K562 (cell line): ENCODE data around the gene CCN5. TPM values are rescaled to one million over a fixed set of nuclear protein-coding genes. Genes with fewer than 3 reads are reported as not detected.

ENCODE experiments used
- ATAC-seq: fragments of 200-7000 bp; cut with Tn5 transposase; 3 replicates; pipeline ENCODE4 v1.9.1; 2020; ENCODE audit warnings: moderate library complexity
- BruUV-seq: library from RNA; stranded (reverse); fragments of 400-500 nt; replicated peaks from 2 replicates; lab custom pipeline; 2021; lab: Mats Ljungman, UMichigan
- CTCF ChIA-PET: fragments of 300-600 bp; formaldehyde crosslinking; extraction: SDS; loops from one replicate; lab custom pipeline; 2021; ENCODE audit warnings: low intra/inter-chr PET ratio; lab: Yijun Ruan, JAX
- POLR2A ChIA-PET: fragments of 300-600, 350-650 bp; sonication (Branson Sonifier 250); formaldehyde crosslinking; extraction: SDS; loops from one replicate; lab custom pipeline; 2021; ENCODE audit warnings: antibody characterized with exemption, inconsistent platforms; lab: Yijun Ruan, JAX
- DNase-seq, 4 experiments: peaks; one replicate each; pipeline versions ENCODE4 v3.0.0 to v3.0.0-alpha.2; 2011 to 2018; ENCODE audit warnings: low spot score in 3 of 4, mixed read lengths in 3 of 4; ENCODE audit errors: extremely low read depth in 1 of 4
- FAIRE-seq: peaks from 2 replicates; lab custom pipeline; 2011; peaks lifted over from hg19 to GRCh38; lab: Jason Lieb, UNC
- H2AFZ ChIP-seq: 2 replicates; pipeline ENCODE4 v1.6.0; 2011; ENCODE audit warnings: low read depth, low read length, control low read depth, inconsistent platforms
- H3K27ac ChIP-seq: fragments of 200-600 bp; 3 replicates; pipeline ENCODE4 v1.8.0; 2011; ENCODE audit warnings: low read depth, mild to moderate bottlenecking, control low read depth, inconsistent platforms, low read length, moderate library complexity, mixed read lengths; ENCODE audit errors: extremely low read depth
- H3K27me3 ChIP-seq, 2 experiments: fragments of 300-600 bp in 1 of 2; 2 replicates in 1 of 2; 3 replicates in 1 of 2; pipeline versions ENCODE4 v1.6.0 to v1.8.0; 2011; ENCODE audit warnings: inconsistent platforms in 2 of 2, low read length in 2 of 2, mild to moderate bottlenecking in 1 of 2, mixed read lengths in 1 of 2, moderate library complexity in 1 of 2; ENCODE audit not compliant: control insufficient read depth in 2 of 2, insufficient read depth in 2 of 2
- H3K36me3 ChIP-seq: fragments of 300-600 bp; 3 replicates; pipeline ENCODE4 v1.8.0; 2011; ENCODE audit warnings: mild to moderate bottlenecking, low read length, inconsistent platforms; ENCODE audit not compliant: control insufficient read depth, insufficient read depth
- H3K4me1 ChIP-seq, 2 experiments: fragments of 200-600 bp in 1 of 2; replicated peaks in 1 of 2; 2 replicates in 1 of 2; 3 replicates in 1 of 2; pipeline versions ENCODE4 v1.5.1 to v1.8.0; 2011; ENCODE audit warnings: inconsistent platforms in 2 of 2, low read length in 2 of 2, mild to moderate bottlenecking in 1 of 2, mixed read lengths in 1 of 2, moderate library complexity in 1 of 2; ENCODE audit not compliant: control insufficient read depth in 2 of 2, insufficient read depth in 2 of 2
- H3K4me2 ChIP-seq: 2 replicates; pipeline ENCODE4 v1.6.1; 2011; ENCODE audit warnings: low read length, control low read depth, inconsistent platforms, mixed read lengths; ENCODE audit not compliant: insufficient read depth
- H3K4me3 ChIP-seq: fragments of 200-600 bp; sonication (generic), shearing (Covaris generic); 2 replicates; pipeline ENCODE4 v1.5.1; 2016; ENCODE audit warnings: control low read depth, inconsistent platforms
- H3K79me2 ChIP-seq: fragments of 200-600 bp; 3 replicates; pipeline ENCODE4 v1.8.0; 2011; ENCODE audit warnings: low read length, inconsistent platforms; ENCODE audit not compliant: control insufficient read depth, insufficient read depth
- H3K9ac ChIP-seq, 2 experiments: 2 replicates each; pipeline versions ENCODE4 v1.6.0 to v1.6.1; 2011; ENCODE audit warnings: low read depth in 2 of 2, low read length in 2 of 2, control low read depth in 1 of 2, inconsistent platforms in 1 of 2, mild to moderate bottlenecking in 1 of 2, mixed read lengths in 1 of 2; ENCODE audit not compliant: insufficient read depth in 1 of 2
- H3K9me1 ChIP-seq: one replicate; pipeline ENCODE4 v1.6.0; 2011; ENCODE audit warnings: inconsistent platforms, mild to moderate bottlenecking, low read length, moderate library complexity; ENCODE audit not compliant: control insufficient read depth, insufficient read depth
- H3K9me3 ChIP-seq: replicated peaks from 2 replicates; pipeline ENCODE4 v1.5.1; 2011; ENCODE audit warnings: low read depth, low read length, inconsistent platforms; ENCODE audit not compliant: control insufficient read depth, insufficient read depth
- H4K20me1 ChIP-seq: replicated peaks from 2 replicates; pipeline ENCODE4 v1.6.1; 2011; ENCODE audit warnings: low read length, inconsistent platforms, mixed read lengths; ENCODE audit not compliant: control insufficient read depth, insufficient read depth
- DACH1 ChIP-seq: fragments of 450-650 bp; IDR thresholded peaks from 2 replicates; pipeline ENCODE4 v1.6.1; 2018; ENCODE audit not compliant: partially characterized antibody
- FOSL1 ChIP-seq: fragments of 200-800 bp; sonication (Bioruptor generic); conservative IDR thresholded peaks from 2 replicates; pipeline ENCODE4 v1.6.1; 2016; ENCODE audit warnings: missing genetic modification characterization, missing compliant biosample characterization
- ILF3 ChIP-seq: fragments of 450-650 bp; IDR thresholded peaks from 2 replicates; pipeline ENCODE4 v1.6.1; 2018; ENCODE audit warnings: antibody characterized with exemption, mild to moderate bottlenecking, moderate library complexity, borderline replicate concordance
- PCBP1 ChIP-seq: fragments of 200-400 bp; formaldehyde crosslinking; IDR thresholded peaks from 2 replicates; pipeline ENCODE4 v1.6.1; 2018; ENCODE audit warnings: mild to moderate bottlenecking, low read depth, low read length; ENCODE audit not compliant: poor library complexity, severe bottlenecking
- PHF20 ChIP-seq: fragments of 450-650 bp; IDR thresholded peaks from 2 replicates; pipeline ENCODE4 v1.6.1; 2018; ENCODE audit not compliant: partially characterized antibody
- STAG1 ChIP-seq: sonication (generic); formaldehyde crosslinking; IDR thresholded peaks from 2 replicates; pipeline ENCODE4 v1.5.0; 2020; ENCODE audit warnings: missing genetic modification reagents, borderline replicate concordance
- ZNF584 ChIP-seq: fragments of 200-800 bp; sonication (Bioruptor generic); IDR thresholded peaks from 2 replicates; pipeline ENCODE4 v1.6.1; 2016; ENCODE audit warnings: low read depth, mild to moderate bottlenecking, missing genetic modification characterization, missing compliant biosample characterization
- ZNF695 ChIP-seq: fragments of 450-650 bp; formaldehyde crosslinking; IDR thresholded peaks from 2 replicates; pipeline ENCODE4 v1.4.0; 2020; ENCODE audit warnings: mild to moderate bottlenecking, moderate library complexity
- ZNF764 ChIP-seq: fragments of 250-450 bp; sonication (Bioruptor Pico); IDR thresholded peaks from 2 replicates; pipeline ENCODE4 v1.4.0; 2020; ENCODE audit warnings: low read depth, mild to moderate bottlenecking, moderate library complexity
- whole genome bisulfite sequencing: fragments of 100-300 bp; shearing (Covaris generic); methylation state at CpG from one replicate; pipeline ENCODE4 v1.1.6; 2016; ENCODE audit warnings: low coverage, mixed read lengths; ENCODE audit not compliant: insufficient coverage; ENCODE audit errors: missing lambda C conversion rate; 5-methylcytosine and 5-hydroxymethylcytosine counted together
- in situ Hi-C: fragments of 300-500 bp; cut with MboI; formaldehyde crosslinking; loops from 4 replicates; pipeline ENCODE4 v1.15.0; 2018; ENCODE audit warnings: inconsistent platforms, mixed read lengths
- intact Hi-C: fragments of 100-400 bp; cut with micrococcal nuclease; formaldehyde crosslinking; loops from 2 replicates; pipeline ENCODE4 v1.14.2; 2022
- polyA plus RNA-seq, 8 experiments: library from polyadenylated mRNA; depleted of rRNA in 4 of 8; stranded (reverse) in 5 of 8; unstranded in 3 of 8; fragments of >200 nt; fragmentation: Nextera tagmentation in 2 of 8; fragmentation: Illumina TruSeq in 1 of 8; extraction: Ambion mirVana in 2 of 8; extraction: Trizol in 1 of 8; gene quantifications; 2 replicates each; pipeline versions ENCODE4 v1.2.1 to v1.2.3, GENCODE V29; 2011 to 2014; ENCODE audit warnings: inconsistent platforms in 1 of 8, missing spikeins in 1 of 8
- total RNA-seq, 7 experiments: library from RNA; depleted of rRNA in 6 of 7; stranded (reverse); fragments of >200 nt in 6 of 7; fragmentation: Illumina TruSeq in 2 of 7; extraction: Trizol in 2 of 7; gene quantifications; 2 replicates each; pipeline versions ENCODE4 v1.2.1 to v1.2.3, GENCODE V29; 2011 to 2021; ENCODE audit warnings: low replicate concordance in 1 of 7
- TF ChIP-seq, protein P1 (sequence below): sonication (generic); formaldehyde crosslinking; IDR thresholded peaks from 2 replicates; pipeline ENCODE4 v1.9.0; 2022; ENCODE audit warnings: mild to moderate bottlenecking, missing genetic modification reagents
- TF ChIP-seq, protein P2 (sequence below): fragments of 200-800 bp; sonication (Bioruptor generic); IDR thresholded peaks from 2 replicates; pipeline ENCODE4 v1.6.1; 2017; ENCODE audit warnings: missing genetic modification characterization, missing compliant biosample characterization
- TF ChIP-seq, protein P3 (sequence below): sonication (generic); formaldehyde crosslinking; IDR thresholded peaks from 2 replicates; pipeline ENCODE4 v1.8.0; 2023; ENCODE audit warnings: mild to moderate bottlenecking, missing genetic modification reagents
- TF ChIP-seq, protein P4 (sequence below): fragments of 250-450 bp; sonication (Bioruptor Pico); IDR thresholded peaks from 2 replicates; pipeline ENCODE4 v1.9.0; 2021; ENCODE audit warnings: mild to moderate bottlenecking, inconsistent platforms
- TF ChIP-seq, protein P5 (sequence below): conservative IDR thresholded peaks from 2 replicates; pipeline ENCODE4 v1.6.1; 2011; ENCODE audit warnings: low read depth, mild to moderate bottlenecking, low read length; ENCODE audit not compliant: control insufficient read depth

The CCN5 gene
- total and polyA plus RNA-seq, 9 of the 15 experiments (the other 6 are each of a cell fraction or from before 2014, with no cell fraction given) = not detected

DNA sequence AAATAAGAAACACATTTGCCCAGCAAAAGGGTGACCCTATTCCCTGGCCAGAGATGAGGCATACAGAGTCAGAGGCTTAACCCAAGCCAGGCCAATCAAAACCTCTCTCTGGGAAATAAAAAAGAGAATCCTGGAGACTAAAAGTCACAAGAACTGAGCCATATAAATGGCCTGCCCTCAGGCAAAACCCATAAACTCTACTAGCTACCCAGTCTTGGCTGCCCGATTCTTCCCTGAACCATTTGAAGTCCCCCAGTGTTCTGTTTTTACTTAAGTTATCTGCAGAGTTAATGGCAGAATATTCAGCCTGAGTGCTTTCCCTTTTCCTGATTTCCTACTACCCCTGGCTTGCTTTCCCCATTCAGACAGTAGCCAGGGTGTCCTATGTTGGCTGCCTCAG lies 44.4 kb downstream of the CCN5 start:
- no peak overlapping the region for H3K9ac ChIP-seq
- FAIRE-seq = no peak
- DNase-seq = no peak
- H3K36me3 ChIP-seq = no peaks in the 10 kb centered on the region
- POLR2A ChIA-PET = interaction anchor here (2.5 kb wide), 1 partner anchor 11 kb away, joined by 6 read pairs; no protein-coding TSS in a partner anchor
- intact Hi-C loops (no loop called here), in situ Hi-C loops (no loop called here)
- CTCF ChIA-PET = no interaction called here
- H3K4me3 ChIP-seq = no peak overlapping the region
- H3K9me1 ChIP-seq = no peaks in the 10 kb centered on the region
- no TSS peak for BruUV-seq
- H3K4me1 ChIP-seq = peaks cover 0 to 7% of the 10 kb centered on the region in 2 experiments; a peak in 1 of 5 replicates
- no peak for ATAC-seq
- H2AFZ ChIP-seq = no peak overlapping the region
- WGBS = 0% methylated on average over 1 of the region's 1 CpG
- no peaks in the 10 kb centered on the region for H3K79me2 ChIP-seq
- no peaks in the 10 kb centered on the region for H3K9me3 ChIP-seq
- H3K27ac ChIP-seq = no peak overlapping the region
- no peaks in the 10 kb centered on the region; the same call in none of the 2 replicates for H4K20me1 ChIP-seq
- H3K4me2 ChIP-seq = no peak overlapping the region
- peaks cover 10 to 75% of the 10 kb centered on the region in 2 experiments; a peak in 4 of 5 replicates for H3K27me3 ChIP-seq
- TF ChIP-seq ZNF695 (CRISPR knock-in tag) (no peak), ILF3 (no peak), PCBP1 (no peak), DACH1 (no peak), ZNF584 (CRISPR knock-in tag) (no peak), PHF20 (no peak), STAG1 (CRISPR knock-in tag) (no peak), ZNF764 (CRISPR knock-in tag) (no peak), FOSL1 (tag) (no peak)
- TF ChIP-seq, protein P1, sequence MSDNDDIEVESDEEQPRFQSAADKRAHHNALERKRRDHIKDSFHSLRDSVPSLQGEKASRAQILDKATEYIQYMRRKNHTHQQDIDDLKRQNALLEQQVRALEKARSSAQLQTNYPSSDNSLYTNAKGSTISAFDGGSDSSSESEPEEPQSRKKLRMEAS (CRISPR knock-in tag) = no peak
- TF ChIP-seq, protein P2, sequence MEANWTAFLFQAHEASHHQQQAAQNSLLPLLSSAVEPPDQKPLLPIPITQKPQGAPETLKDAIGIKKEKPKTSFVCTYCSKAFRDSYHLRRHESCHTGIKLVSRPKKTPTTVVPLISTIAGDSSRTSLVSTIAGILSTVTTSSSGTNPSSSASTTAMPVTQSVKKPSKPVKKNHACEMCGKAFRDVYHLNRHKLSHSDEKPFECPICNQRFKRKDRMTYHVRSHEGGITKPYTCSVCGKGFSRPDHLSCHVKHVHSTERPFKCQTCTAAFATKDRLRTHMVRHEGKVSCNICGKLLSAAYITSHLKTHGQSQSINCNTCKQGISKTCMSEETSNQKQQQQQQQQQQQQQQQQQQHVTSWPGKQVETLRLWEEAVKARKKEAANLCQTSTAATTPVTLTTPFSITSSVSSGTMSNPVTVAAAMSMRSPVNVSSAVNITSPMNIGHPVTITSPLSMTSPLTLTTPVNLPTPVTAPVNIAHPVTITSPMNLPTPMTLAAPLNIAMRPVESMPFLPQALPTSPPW = no peak
- TF ChIP-seq, protein P3, sequence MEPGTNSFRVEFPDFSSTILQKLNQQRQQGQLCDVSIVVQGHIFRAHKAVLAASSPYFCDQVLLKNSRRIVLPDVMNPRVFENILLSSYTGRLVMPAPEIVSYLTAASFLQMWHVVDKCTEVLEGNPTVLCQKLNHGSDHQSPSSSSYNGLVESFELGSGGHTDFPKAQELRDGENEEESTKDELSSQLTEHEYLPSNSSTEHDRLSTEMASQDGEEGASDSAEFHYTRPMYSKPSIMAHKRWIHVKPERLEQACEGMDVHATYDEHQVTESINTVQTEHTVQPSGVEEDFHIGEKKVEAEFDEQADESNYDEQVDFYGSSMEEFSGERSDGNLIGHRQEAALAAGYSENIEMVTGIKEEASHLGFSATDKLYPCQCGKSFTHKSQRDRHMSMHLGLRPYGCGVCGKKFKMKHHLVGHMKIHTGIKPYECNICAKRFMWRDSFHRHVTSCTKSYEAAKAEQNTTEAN = no peak
- TF ChIP-seq, protein P4, sequence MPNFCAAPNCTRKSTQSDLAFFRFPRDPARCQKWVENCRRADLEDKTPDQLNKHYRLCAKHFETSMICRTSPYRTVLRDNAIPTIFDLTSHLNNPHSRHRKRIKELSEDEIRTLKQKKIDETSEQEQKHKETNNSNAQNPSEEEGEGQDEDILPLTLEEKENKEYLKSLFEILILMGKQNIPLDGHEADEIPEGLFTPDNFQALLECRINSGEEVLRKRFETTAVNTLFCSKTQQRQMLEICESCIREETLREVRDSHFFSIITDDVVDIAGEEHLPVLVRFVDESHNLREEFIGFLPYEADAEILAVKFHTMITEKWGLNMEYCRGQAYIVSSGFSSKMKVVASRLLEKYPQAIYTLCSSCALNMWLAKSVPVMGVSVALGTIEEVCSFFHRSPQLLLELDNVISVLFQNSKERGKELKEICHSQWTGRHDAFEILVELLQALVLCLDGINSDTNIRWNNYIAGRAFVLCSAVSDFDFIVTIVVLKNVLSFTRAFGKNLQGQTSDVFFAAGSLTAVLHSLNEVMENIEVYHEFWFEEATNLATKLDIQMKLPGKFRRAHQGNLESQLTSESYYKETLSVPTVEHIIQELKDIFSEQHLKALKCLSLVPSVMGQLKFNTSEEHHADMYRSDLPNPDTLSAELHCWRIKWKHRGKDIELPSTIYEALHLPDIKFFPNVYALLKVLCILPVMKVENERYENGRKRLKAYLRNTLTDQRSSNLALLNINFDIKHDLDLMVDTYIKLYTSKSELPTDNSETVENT (CRISPR knock-in tag) = no peak
- TF ChIP-seq, protein P5, sequence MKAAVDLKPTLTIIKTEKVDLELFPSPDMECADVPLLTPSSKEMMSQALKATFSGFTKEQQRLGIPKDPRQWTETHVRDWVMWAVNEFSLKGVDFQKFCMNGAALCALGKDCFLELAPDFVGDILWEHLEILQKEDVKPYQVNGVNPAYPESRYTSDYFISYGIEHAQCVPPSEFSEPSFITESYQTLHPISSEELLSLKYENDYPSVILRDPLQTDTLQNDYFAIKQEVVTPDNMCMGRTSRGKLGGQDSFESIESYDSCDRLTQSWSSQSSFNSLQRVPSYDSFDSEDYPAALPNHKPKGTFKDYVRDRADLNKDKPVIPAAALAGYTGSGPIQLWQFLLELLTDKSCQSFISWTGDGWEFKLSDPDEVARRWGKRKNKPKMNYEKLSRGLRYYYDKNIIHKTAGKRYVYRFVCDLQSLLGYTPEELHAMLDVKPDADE = no peak
